ENCODE measurements around the gene TSPAN8.

- no peak for TF ChIP-seq CTCF (IDR thresholded peaks at IDR 0.05)
- TF ChIP-seq POLR2A (IDR thresholded peaks at IDR 0.05; ENCODE audit: low read depth): no peak
Measured at GRCh38 chr12:71164568-71165197, 6.9 kb upstream of the TSPAN8 start.
